IMR-90 (cell line): ENCODE data around the gene CAMK2G. TPM values are rescaled to one million over a fixed set of nuclear protein-coding genes. Genes with fewer than 3 reads are reported as not detected.
"Not testable (repeated sequence)": the region's sequence is repeated elsewhere in the genome, so short reads cannot be mapped to it uniquely, and the experiment has no call there.

Source experiments
- ATAC-seq: fragments of 200-7000 bp; cut with Tn5 transposase; 2 replicates; pipeline ENCODE4 v1.9.1; 2020; ENCODE audit warnings: low read depth, mild to moderate bottlenecking, moderate library complexity
- BruUV-seq: library from RNA; stranded (reverse); fragments of 400-500 nt; replicated peaks from 2 replicates; lab custom pipeline; 2021; lab: Mats Ljungman, UMichigan
- CTCF ChIA-PET: fragments of 300-600 bp; formaldehyde crosslinking; extraction: SDS; loops from one replicate; lab custom pipeline; 2021; ENCODE audit warnings: antibody characterized with exemption; lab: Yijun Ruan, JAX
- POLR2A ChIA-PET: fragments of 300-600 bp; sonication (Branson Sonifier 250); formaldehyde crosslinking; loops from one replicate; lab custom pipeline; 2022; ENCODE audit warnings: antibody characterized with exemption; ENCODE audit not compliant: unreplicated experiment; lab: Charles Lee
- DNase-seq: peaks from one replicate; pipeline ENCODE4 v3.0.0; 2013
- H2AFZ ChIP-seq: replicated peaks from 2 replicates; pipeline ENCODE3; 2013; ENCODE audit warnings: low read length, mild to moderate bottlenecking; ENCODE audit not compliant: poor library complexity
- H2AK5ac ChIP-seq: 2 replicates; pipeline ENCODE4 v1.6.1; 2013; ENCODE audit warnings: low read depth, low read length, inconsistent platforms
- H2AK9ac ChIP-seq: replicated peaks from 2 replicates; pipeline ENCODE3; 2013; ENCODE audit warnings: mild to moderate bottlenecking, low read depth, low read length, moderate library complexity; ENCODE audit not compliant: poor library complexity
- H2BK120ac ChIP-seq: 2 replicates; pipeline ENCODE4 v1.6.1; 2013; ENCODE audit warnings: low read depth, low read length, inconsistent platforms
- H2BK15ac ChIP-seq: 3 replicates; pipeline ENCODE4 v1.6.1; 2013; ENCODE audit warnings: low read depth, low read length, inconsistent platforms
- H2BK20ac ChIP-seq: 2 replicates; pipeline ENCODE4 v1.6.1; 2013; ENCODE audit warnings: low read depth, mild to moderate bottlenecking, inconsistent platforms, low read length, moderate library complexity
- H2BK5ac ChIP-seq: 2 replicates; pipeline ENCODE4 v1.6.1; 2013; ENCODE audit warnings: mild to moderate bottlenecking, low read depth, low read length, inconsistent platforms; ENCODE audit not compliant: poor library complexity, severe bottlenecking
- H3K14ac ChIP-seq: replicated peaks from 2 replicates; pipeline ENCODE4 v1.6.1; 2013; ENCODE audit warnings: low read depth, low read length, inconsistent platforms
- H3K18ac ChIP-seq: 2 replicates; pipeline ENCODE4 v1.6.1; 2013; ENCODE audit warnings: low read depth, low read length, control low read depth
- H3K23ac ChIP-seq: 2 replicates; pipeline ENCODE4 v1.6.1; 2013; ENCODE audit warnings: low read depth, low read length, inconsistent platforms
- H3K27ac ChIP-seq: 2 replicates; pipeline ENCODE4 v1.5.1; 2013; ENCODE audit warnings: mild to moderate bottlenecking, control low read depth, low read length; ENCODE audit not compliant: insufficient read depth
- H3K27me3 ChIP-seq: 2 replicates; pipeline ENCODE4 v1.6.1; 2013; ENCODE audit warnings: low read length; ENCODE audit not compliant: control insufficient read depth, insufficient read depth
- H3K36me3 ChIP-seq: 2 replicates; pipeline ENCODE4 v1.6.1; 2013; ENCODE audit warnings: low read length, mixed read lengths; ENCODE audit not compliant: control insufficient read depth, insufficient read depth
- H3K4ac ChIP-seq: 2 replicates; pipeline ENCODE4 v1.6.1; 2013; ENCODE audit warnings: low read depth, low read length, inconsistent platforms
- H3K4me1 ChIP-seq: 2 replicates; pipeline ENCODE4 v1.6.1; 2013; ENCODE audit warnings: low read length, mixed read lengths; ENCODE audit not compliant: control insufficient read depth, insufficient read depth
- H3K4me2 ChIP-seq: 2 replicates; pipeline ENCODE4 v1.6.1; 2013; ENCODE audit warnings: low read depth, mild to moderate bottlenecking, control low read depth, low read length, moderate library complexity
- H3K4me3 ChIP-seq: 2 replicates; pipeline ENCODE4 v1.5.1; 2013; ENCODE audit warnings: low read depth, mild to moderate bottlenecking, control low read depth, low read length, moderate library complexity; ENCODE audit not compliant: insufficient read depth
- H3K56ac ChIP-seq: 2 replicates; pipeline ENCODE4 v1.6.1; 2013; ENCODE audit warnings: low read length, inconsistent platforms; ENCODE audit not compliant: insufficient read depth; ENCODE audit errors: extremely low read depth
- H3K79me1 ChIP-seq, 2 experiments: 2 replicates each; pipeline ENCODE4 v1.6.1; 2013; ENCODE audit warnings: low read length in 2 of 2, inconsistent platforms in 1 of 2, low read depth in 1 of 2
- H3K9ac ChIP-seq: 2 replicates; pipeline ENCODE4 v1.6.1; 2013; ENCODE audit warnings: low read depth, low read length, control low read depth
- H3K9me1 ChIP-seq: 2 replicates; pipeline ENCODE4 v1.6.1; 2013; ENCODE audit warnings: low read length, inconsistent platforms; ENCODE audit not compliant: insufficient read depth
- H3K9me3 ChIP-seq: 2 replicates; pipeline ENCODE4 v1.6.1; 2013; ENCODE audit warnings: low read length; ENCODE audit not compliant: control insufficient read depth, insufficient read depth
- H4K20me1 ChIP-seq: 2 replicates; pipeline ENCODE4 v1.6.1; 2013; ENCODE audit warnings: low read length, inconsistent platforms; ENCODE audit not compliant: insufficient read depth
- H4K5ac ChIP-seq: 2 replicates; pipeline ENCODE4 v1.6.1; 2013; ENCODE audit warnings: mild to moderate bottlenecking, low read depth, low read length, control low read depth
- H4K8ac ChIP-seq, 2 experiments: 2 replicates each; pipeline ENCODE4 v1.6.1; 2013; ENCODE audit warnings: low read depth in 2 of 2, low read length in 2 of 2, control low read depth in 1 of 2, inconsistent platforms in 1 of 2
- H4K91ac ChIP-seq: 2 replicates; pipeline ENCODE4 v1.6.1; 2013; ENCODE audit warnings: low read depth, low read length, inconsistent platforms; ENCODE audit not compliant: insufficient read depth
- BHLHE40 ChIP-seq: fragments of 150-350 bp; IDR thresholded peaks from 2 replicates; pipeline ENCODE4 v1.6.1; 2016; ENCODE audit warnings: mild to moderate bottlenecking, low read depth, low read length
- CHD1 ChIP-seq: IDR thresholded peaks from 2 replicates; pipeline ENCODE4 v1.6.1; 2012; ENCODE audit warnings: low read depth, low read length, improper control_type of control experiment
- FOS ChIP-seq: fragments of 150-350 bp; IDR thresholded peaks from 2 replicates; pipeline ENCODE4 v1.6.1; 2016; ENCODE audit warnings: low read depth, low read length
- RAD21 ChIP-seq: IDR thresholded peaks from 2 replicates; pipeline ENCODE4 v1.6.1; 2012; ENCODE audit warnings: low read length, improper control_type of control experiment
- WGBS, 2 experiments: methylation state at CpG; one replicate each; pipeline versions ENCODE4 v1.1.5 to v1.1.7; 2013; ENCODE audit warnings: missing lambda C conversion rate in 2 of 2; ENCODE audit not compliant: insufficient read length in 1 of 2; ENCODE audit errors: extremely low coverage in 2 of 2; 5-methylcytosine and 5-hydroxymethylcytosine counted together
- dilution Hi-C: fragments of 300-500 bp; cut with HindIII; formaldehyde crosslinking; loops from one replicate; pipeline ENCODE4 v1.14.3; 2018; ENCODE audit warnings: low sequenced_read_pairs; ENCODE audit not compliant: unreplicated experiment
- in situ Hi-C: fragments of 300-500 bp; cut with MboI; formaldehyde crosslinking; loops from 3 replicates; pipeline ENCODE4 v1.14.3; 2019; ENCODE audit warnings: low sequenced_read_pairs, inconsistent platforms, mixed read lengths
- intact Hi-C: fragments of 100-400 bp; cut with micrococcal nuclease; formaldehyde crosslinking; loops from 2 replicates; pipeline ENCODE4 v1.10.0; 2022
- polyA plus RNA-seq, 3 experiments: library from polyadenylated mRNA; depleted of rRNA; stranded (reverse); fragments of >200 nt; gene quantifications; 2 replicates each; pipeline ENCODE4 v1.2.3, GENCODE V29; 2012; ENCODE audit warnings: low replicate concordance in 1 of 3
- total RNA-seq: library from RNA; depleted of rRNA; stranded (reverse); fragments of >200 nt; gene quantifications from 2 replicates; pipeline ENCODE4 v1.2.3, GENCODE V29; 2012

Gene CAMK2G
- total and polyA plus RNA-seq, 2 of the 4 experiments (the other 2 are of a cell fraction), result 20.4 to 25.4 TPM

GRCh38 chr10:73796766-73797165 lies 77.6 kb downstream of the CAMK2G start:
- no peak overlapping the region for H2BK15ac ChIP-seq
- DNase-seq, result no peak
- no peak overlapping the region for H2AK5ac ChIP-seq
- no peaks in the 10 kb centered on the region for H3K9me3 ChIP-seq
- no TSS peak for BruUV-seq
- H2BK20ac ChIP-seq, result no peak overlapping the region
- H3K56ac ChIP-seq, result no peak overlapping the region
- 0 out of 2 replicates have a peak, but pooled peaks cover 7% of the 10 kb centered on the region for H3K9me1 ChIP-seq
- peaks cover 88% of the 10 kb centered on the region for H3K36me3 ChIP-seq
- no peak overlapping the region for H2AK9ac ChIP-seq
- dilution Hi-C loops (no loop called here), in situ Hi-C loops (no loop called here), intact Hi-C loops (no loop called here)
- no peak for ATAC-seq
- H3K14ac ChIP-seq, result no peak overlapping the region
- TF ChIP-seq RAD21 (no peak), CHD1 (no peak), FOS (no peak), BHLHE40 (no peak)
- H2BK5ac ChIP-seq, result no peak overlapping the region
- no peak overlapping the region for H4K5ac ChIP-seq
- H3K23ac ChIP-seq, result no peak overlapping the region
- no peak overlapping the region for H2AFZ ChIP-seq
- H3K18ac ChIP-seq, result no peak overlapping the region
- H4K8ac ChIP-seq, result no peak overlapping the region
- H3K27ac ChIP-seq, result no peak overlapping the region
- H3K4ac ChIP-seq, result no peak overlapping the region
- 100% methylated on average over 1 of the region's 5 CpGs; no CpG with 5 or more reads in 1 of the 2 experiments for WGBS, 2 experiments
- peaks cover 3% of the 10 kb centered on the region; the same call in 1 of the 2 replicates for H4K20me1 ChIP-seq
- no peak overlapping the region for H3K4me2 ChIP-seq
- POLR2A ChIA-PET, result no interaction called here
- no peaks in the 10 kb centered on the region for H3K4me1 ChIP-seq
- H2BK120ac ChIP-seq, result no peak overlapping the region
- no peak overlapping the region for H4K91ac ChIP-seq
- H3K27me3 ChIP-seq, result no peaks in the 10 kb centered on the region
- no peak overlapping the region for H3K4me3 ChIP-seq
- CTCF ChIA-PET, result no interaction called here
- no peak overlapping the region for H3K9ac ChIP-seq
- peaks cover 10 to 19% of the 10 kb centered on the region in 2 experiments; a peak in 3 of 4 replicates for H3K79me1 ChIP-seq

GRCh38 chr10:73796035-73796434 lies 78.3 kb downstream of the CAMK2G start:
- H3K9ac ChIP-seq, POLR2A ChIA-PET, H3K23ac ChIP-seq, dilution Hi-C loops, H3K4me3 ChIP-seq, H3K18ac ChIP-seq, ATAC-seq, BruUV-seq, intact Hi-C loops, H2BK15ac ChIP-seq, in situ Hi-C loops, H3K27me3 ChIP-seq, CTCF ChIA-PET, H2BK120ac ChIP-seq, H3K4me1 ChIP-seq, H2BK20ac ChIP-seq, DNase-seq, H3K27ac ChIP-seq, H4K8ac ChIP-seq, H3K14ac ChIP-seq, H3K9me1 ChIP-seq, H3K4me2 ChIP-seq, H3K56ac ChIP-seq, H3K9me3 ChIP-seq, H2AK9ac ChIP-seq, H4K5ac ChIP-seq, H2AK5ac ChIP-seq, H4K91ac ChIP-seq, H4K20me1 ChIP-seq, H2BK5ac ChIP-seq, H2AFZ ChIP-seq, H3K4ac ChIP-seq: not testable (repeated sequence)
- Histone ChIP-seq H3K36me3 (peaks cover 88% of the 10 kb centered on the region), H3K79me1 (peaks cover 10 to 19% of the 10 kb centered on the region in 2 experiments; a peak in 3 of 4 replicates)
- no CpG with 5 or more reads among the region's 8 CpGs for WGBS, 2 experiments
